ENCODE measurements around the gene SLC35A4. TPM values are rescaled to one million over a fixed set of nuclear protein-coding genes. Genes with fewer than 3 reads are reported as not detected.

SLC35A4 gene
- total and polyA plus RNA-seq, 2 of the 13 experiments (the other 11 are each of a cell fraction or from before 2014, with no cell fraction given) = 0.71 to 4.0 TPM

DNA sequence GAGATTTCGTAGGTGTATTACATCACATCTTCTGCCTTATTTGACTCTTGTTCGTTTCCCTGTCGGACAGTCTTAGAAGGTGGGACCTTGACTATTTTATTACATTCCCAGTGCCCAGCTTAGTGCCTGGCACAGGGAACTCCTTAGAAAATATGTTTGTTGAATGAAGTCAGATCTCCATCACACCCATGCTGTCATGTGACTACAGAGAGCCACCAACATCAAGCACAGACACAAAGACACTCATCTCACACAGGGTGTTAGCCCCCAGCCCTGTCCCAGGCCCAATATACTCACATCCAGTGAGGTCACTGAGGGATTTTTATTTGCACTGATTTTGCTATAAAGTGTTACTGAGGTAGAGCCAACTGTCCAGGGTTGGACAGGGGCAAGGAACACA is 6.7 kb upstream of the SLC35A4 start (continued):
- TF ChIP-seq, protein P1, sequence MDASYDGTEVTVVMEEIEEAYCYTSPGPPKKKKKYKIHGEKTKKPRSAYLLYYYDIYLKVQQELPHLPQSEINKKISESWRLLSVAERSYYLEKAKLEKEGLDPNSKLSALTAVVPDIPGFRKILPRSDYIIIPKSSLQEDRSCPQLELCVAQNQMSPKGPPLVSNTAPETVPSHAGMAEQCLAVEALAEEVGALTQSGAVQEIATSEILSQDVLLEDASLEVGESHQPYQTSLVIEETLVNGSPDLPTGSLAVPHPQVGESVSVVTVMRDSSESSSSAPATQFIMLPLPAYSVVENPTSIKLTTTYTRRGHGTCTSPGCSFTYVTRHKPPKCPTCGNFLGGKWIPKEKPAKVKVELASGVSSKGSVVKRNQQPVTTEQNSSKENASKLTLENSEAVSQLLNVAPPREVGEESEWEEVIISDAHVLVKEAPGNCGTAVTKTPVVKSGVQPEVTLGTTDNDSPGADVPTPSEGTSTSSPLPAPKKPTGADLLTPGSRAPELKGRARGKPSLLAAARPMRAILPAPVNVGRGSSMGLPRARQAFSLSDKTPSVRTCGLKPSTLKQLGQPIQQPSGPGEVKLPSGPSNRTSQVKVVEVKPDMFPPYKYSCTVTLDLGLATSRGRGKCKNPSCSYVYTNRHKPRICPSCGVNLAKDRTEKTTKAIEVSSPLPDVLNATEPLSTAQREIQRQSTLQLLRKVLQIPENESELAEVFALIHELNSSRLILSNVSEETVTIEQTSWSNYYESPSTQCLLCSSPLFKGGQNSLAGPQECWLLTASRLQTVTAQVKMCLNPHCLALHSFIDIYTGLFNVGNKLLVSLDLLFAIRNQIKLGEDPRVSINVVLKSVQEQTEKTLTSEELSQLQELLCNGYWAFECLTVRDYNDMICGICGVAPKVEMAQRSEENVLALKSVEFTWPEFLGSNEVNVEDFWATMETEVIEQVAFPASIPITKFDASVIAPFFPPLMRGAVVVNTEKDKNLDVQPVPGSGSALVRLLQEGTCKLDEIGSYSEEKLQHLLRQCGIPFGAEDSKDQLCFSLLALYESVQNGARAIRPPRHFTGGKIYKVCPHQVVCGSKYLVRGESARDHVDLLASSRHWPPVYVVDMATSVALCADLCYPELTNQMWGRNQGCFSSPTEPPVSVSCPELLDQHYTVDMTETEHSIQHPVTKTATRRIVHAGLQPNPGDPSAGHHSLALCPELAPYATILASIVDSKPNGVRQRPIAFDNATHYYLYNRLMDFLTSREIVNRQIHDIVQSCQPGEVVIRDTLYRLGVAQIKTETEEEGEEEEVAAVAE (CRISPR knock-in tag; IDR thresholded peaks at IDR 0.05; ENCODE audit: borderline replicate concordance) = no peak

DNA sequence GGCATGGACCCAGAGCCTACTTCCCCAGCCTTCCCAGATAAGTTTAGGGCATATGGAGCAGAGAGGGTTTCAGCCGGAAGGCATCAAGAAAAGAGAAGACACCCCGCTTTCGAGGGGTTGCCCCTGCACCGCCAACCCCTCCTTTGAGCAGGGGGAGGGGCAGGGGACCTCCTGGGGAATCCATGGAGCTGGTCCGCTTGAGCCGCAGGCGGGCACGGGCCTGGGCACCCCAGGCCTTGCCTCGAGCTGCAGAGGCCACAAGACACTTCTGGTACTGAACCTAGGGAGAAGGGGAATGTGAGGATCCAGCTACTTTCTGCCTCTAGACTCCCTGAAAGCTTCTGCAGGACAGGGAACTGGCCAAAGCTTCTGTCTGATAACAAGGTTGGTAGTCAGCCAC is 6.1 kb upstream of the SLC35A4 start:
- in situ Hi-C loops (cut with HindIII; ENCODE audit: extremely low pct_ligation_motif_present, low pct_unique_long_range_greater_than_20kb) = no loop called here

More for the DNA sequence above, 6.1 kb upstream of the SLC35A4 start:
- intact Hi-C loops (cut with micrococcal nuclease; ENCODE audit: unreplicated experiment) = loop anchor here (5.0 kb wide), 1 partner anchor 159 kb away; no protein-coding TSS in a partner anchor
- no peak overlapping the region for H3K4me2 ChIP-seq (ENCODE audit: low read depth, low read length)
- FAIRE-seq (no peak), DNase-seq (ENCODE audit: low spot score) (no peak), ATAC-seq (no peak)
- no peak overlapping the region for H3K27ac ChIP-seq (ENCODE audit: extremely low read length, insufficient read depth, low read length)
- H3K79me2 ChIP-seq (ENCODE audit: insufficient read depth, low read length) = peaks cover 32% of the 10 kb centered on the region
- ChIA-PET CTCF (ENCODE audit: low intra/inter-chr PET ratio, low total read pairs) (no interaction called here), POLR2A (interaction anchor here (0.6 to 3.3 kb wide), 4 partner anchors 11 to 222 kb away, joined by 4 to 70 read pairs (median 4); partner anchors contain the start of genes EIF4EBP3, IK and NDUFA2)
- H3K27me3 ChIP-seq (ENCODE audit: control insufficient read depth in 1 of 2, insufficient read depth in 2 of 2, low read length in 2 of 2) = peaks cover 0 to under 1% of the 10 kb centered on the region in 2 experiments; a peak in 1 of 5 replicates
- no peak overlapping the region for H3K9ac ChIP-seq (ENCODE audit: insufficient read depth, low read depth, low read length)
- H3K36me3 ChIP-seq (replicated peaks in 1 of 2; ENCODE audit: control insufficient read depth in 1 of 2, insufficient read depth in 2 of 2, low read length in 2 of 2) = no peaks in the 10 kb centered on the region
- 94% methylated on average over 9 of the region's 9 CpGs for WGBS (ENCODE audit: low lambda C conversion rate)
- peaks cover 39% of the 10 kb centered on the region for H3K4me1 ChIP-seq (ENCODE audit: insufficient read depth, low read length)
- no peak for TF ChIP-seq ATF1 (CRISPR knock-in tag; IDR thresholded peaks at IDR 0.05)
- TF ChIP-seq KLF12 (CRISPR knock-in tag; IDR thresholded peaks at IDR 0.05; ENCODE audit: borderline replicate concordance) = no peak
- no peak for TF ChIP-seq ZNF224 (CRISPR knock-in tag; IDR thresholded peaks at IDR 0.05)
- no peak for TF ChIP-seq DMAP1 (CRISPR knock-in tag; IDR thresholded peaks at IDR 0.05)
- TF ChIP-seq ZNF30 (CRISPR knock-in tag; IDR thresholded peaks at IDR 0.05) = no peak
- no peak for TF ChIP-seq ZNF766 (CRISPR knock-in tag; IDR thresholded peaks at IDR 0.05; ENCODE audit: borderline replicate concordance)
- TF ChIP-seq, protein P2, sequence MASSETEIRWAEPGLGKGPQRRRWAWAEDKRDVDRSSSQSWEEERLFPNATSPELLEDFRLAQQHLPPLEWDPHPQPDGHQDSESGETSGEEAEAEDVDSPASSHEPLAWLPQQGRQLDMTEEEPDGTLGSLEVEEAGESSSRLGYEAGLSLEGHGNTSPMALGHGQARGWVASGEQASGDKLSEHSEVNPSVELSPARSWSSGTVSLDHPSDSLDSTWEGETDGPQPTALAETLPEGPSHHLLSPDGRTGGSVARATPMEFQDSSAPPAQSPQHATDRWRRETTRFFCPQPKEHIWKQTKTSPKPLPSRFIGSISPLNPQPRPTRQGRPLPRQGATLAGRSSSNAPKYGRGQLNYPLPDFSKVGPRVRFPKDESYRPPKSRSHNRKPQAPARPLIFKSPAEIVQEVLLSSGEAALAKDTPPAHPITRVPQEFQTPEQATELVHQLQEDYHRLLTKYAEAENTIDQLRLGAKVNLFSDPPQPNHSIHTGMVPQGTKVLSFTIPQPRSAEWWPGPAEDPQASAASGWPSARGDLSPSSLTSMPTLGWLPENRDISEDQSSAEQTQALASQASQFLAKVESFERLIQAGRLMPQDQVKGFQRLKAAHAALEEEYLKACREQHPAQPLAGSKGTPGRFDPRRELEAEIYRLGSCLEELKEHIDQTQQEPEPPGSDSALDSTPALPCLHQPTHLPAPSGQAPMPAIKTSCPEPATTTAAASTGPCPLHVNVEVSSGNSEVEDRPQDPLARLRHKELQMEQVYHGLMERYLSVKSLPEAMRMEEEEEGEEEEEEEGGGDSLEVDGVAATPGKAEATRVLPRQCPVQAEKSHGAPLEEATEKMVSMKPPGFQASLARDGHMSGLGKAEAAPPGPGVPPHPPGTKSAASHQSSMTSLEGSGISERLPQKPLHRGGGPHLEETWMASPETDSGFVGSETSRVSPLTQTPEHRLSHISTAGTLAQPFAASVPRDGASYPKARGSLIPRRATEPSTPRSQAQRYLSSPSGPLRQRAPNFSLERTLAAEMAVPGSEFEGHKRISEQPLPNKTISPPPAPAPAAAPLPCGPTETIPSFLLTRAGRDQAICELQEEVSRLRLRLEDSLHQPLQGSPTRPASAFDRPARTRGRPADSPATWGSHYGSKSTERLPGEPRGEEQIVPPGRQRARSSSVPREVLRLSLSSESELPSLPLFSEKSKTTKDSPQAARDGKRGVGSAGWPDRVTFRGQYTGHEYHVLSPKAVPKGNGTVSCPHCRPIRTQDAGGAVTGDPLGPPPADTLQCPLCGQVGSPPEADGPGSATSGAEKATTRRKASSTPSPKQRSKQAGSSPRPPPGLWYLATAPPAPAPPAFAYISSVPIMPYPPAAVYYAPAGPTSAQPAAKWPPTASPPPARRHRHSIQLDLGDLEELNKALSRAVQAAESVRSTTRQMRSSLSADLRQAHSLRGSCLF (CRISPR knock-in tag; IDR thresholded peaks at IDR 0.05; ENCODE audit: borderline replicate concordance) = no peak
- TF ChIP-seq, protein P3, sequence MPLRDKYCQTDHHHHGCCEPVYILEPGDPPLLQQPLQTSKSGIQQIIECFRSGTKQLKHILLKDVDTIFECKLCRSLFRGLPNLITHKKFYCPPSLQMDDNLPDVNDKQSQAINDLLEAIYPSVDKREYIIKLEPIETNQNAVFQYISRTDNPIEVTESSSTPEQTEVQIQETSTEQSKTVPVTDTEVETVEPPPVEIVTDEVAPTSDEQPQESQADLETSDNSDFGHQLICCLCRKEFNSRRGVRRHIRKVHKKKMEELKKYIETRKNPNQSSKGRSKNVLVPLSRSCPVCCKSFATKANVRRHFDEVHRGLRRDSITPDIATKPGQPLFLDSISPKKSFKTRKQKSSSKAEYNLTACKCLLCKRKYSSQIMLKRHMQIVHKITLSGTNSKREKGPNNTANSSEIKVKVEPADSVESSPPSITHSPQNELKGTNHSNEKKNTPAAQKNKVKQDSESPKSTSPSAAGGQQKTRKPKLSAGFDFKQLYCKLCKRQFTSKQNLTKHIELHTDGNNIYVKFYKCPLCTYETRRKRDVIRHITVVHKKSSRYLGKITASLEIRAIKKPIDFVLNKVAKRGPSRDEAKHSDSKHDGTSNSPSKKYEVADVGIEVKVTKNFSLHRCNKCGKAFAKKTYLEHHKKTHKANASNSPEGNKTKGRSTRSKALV (CRISPR knock-in tag; IDR thresholded peaks at IDR 0.05) = no peak
- no peak for TF ChIP-seq CBX1 (IDR thresholded peaks at IDR 0.05; ENCODE audit: low read depth)
- no peak overlapping the region for H2AFZ ChIP-seq (ENCODE audit: low read length)
- H4K20me1 ChIP-seq (ENCODE audit: insufficient read depth, low read length) = no peaks in the 10 kb centered on the region
- BruUV-seq (replicated peaks) = no TSS peak
- H3K4me3 ChIP-seq (replicated peaks in 1 of 3; ENCODE audit: insufficient read depth in 1 of 3, low read depth in 2 of 3, low read length in 3 of 3) = no peak overlapping the region
- H3K9me3 ChIP-seq (ENCODE audit: low read length) = no peaks in the 10 kb centered on the region

Data from HepG2 (cell line).